ENCODE measurements around the gene SLC25A40.

The SLC25A40 gene

DNA sequence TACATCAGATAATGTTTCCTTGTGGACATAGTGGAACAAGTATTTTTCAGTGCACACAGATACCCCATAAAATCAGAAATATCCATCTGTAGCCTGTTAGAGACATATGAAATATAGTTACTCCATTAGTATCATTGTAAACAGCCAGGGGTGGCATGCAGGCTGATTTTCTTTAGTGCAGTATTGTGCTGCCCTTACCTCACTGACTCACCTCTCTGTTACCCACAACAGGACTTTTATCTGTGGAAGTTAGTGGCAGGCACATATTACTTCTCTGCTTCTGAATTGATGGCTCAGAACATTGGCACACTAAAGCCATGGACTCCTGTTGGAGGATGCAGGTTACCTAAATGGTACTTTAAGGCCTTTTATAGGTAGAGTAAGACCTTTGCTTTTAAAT lies 70.0 kb downstream of the SLC25A40 start:
- no peak overlapping the region for H3K4me3 ChIP-seq (ENCODE audit: low read length)
- H3K27me3 ChIP-seq (ENCODE audit: control insufficient read depth, insufficient read depth, low read length): no peaks in the 10 kb centered on the region
- no peak overlapping the region for H3K9ac ChIP-seq (ENCODE audit: low read length)
- no peaks in the 10 kb centered on the region for H3K36me3 ChIP-seq (ENCODE audit: control insufficient read depth, insufficient read depth, low read length)
- H3K27ac ChIP-seq (ENCODE audit: low read depth, low read length): no peak overlapping the region
- H3K4me1 ChIP-seq (ENCODE audit: control insufficient read depth, insufficient read depth, low read length): no peaks in the 10 kb centered on the region

DNA sequence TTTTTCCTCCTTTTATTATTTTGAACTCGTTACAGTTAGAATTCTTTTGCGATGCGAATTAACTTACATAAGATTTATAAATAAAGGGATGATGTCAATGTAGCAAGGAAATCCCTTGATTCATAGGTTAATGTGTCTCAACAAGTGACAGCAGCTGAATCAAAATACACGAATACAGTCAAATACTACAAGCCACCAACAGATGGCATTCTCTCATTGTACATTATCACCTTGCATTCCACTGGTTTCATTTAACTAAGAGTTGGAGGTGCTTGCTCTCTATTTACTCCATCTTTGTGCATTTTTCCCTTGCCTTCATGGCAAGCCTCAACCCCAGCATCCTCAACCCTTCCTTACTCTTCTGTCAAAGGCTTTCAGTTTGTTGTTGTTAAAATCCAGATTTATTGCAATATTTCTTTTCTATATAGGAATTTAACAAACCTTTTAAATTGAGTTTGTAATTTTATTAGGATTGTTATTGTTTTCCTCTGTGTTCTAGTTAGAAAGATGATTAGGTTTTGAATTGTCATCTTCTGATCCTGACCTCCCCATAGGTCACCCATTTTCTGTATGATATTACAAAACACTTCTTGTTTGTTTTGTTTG lies 78.3 kb downstream of the SLC25A40 start:
- no peak overlapping the region for H3K4me3 ChIP-seq (ENCODE audit: low read length)
- no peak overlapping the region for H3K27ac ChIP-seq (ENCODE audit: low read depth, low read length)
- no peak overlapping the region for H3K9ac ChIP-seq (ENCODE audit: low read length)
- H3K4me1 ChIP-seq (ENCODE audit: control insufficient read depth, insufficient read depth, low read length): no peaks in the 10 kb centered on the region
- H3K36me3 ChIP-seq (ENCODE audit: control insufficient read depth, insufficient read depth, low read length): no peaks in the 10 kb centered on the region
- no peaks in the 10 kb centered on the region for H3K27me3 ChIP-seq (ENCODE audit: control insufficient read depth, insufficient read depth, low read length)

- Histone ChIP-seq H3K27ac (ENCODE audit: low read depth, low read length) (no peak overlapping the region), H3K4me3 (ENCODE audit: low read length) (no peak overlapping the region), H3K9ac (ENCODE audit: low read length) (no peak overlapping the region), H3K36me3 (ENCODE audit: control insufficient read depth, insufficient read depth, low read length) (no peaks in the 10 kb centered on the region), H3K27me3 (ENCODE audit: control insufficient read depth, insufficient read depth, low read length) (no peaks in the 10 kb centered on the region), H3K4me1 (ENCODE audit: control insufficient read depth, insufficient read depth, low read length) (no peaks in the 10 kb centered on the region)
Observed at GRCh38 chr7:87797395-87797794, 78.8 kb downstream of the SLC25A40 start.

DNA sequence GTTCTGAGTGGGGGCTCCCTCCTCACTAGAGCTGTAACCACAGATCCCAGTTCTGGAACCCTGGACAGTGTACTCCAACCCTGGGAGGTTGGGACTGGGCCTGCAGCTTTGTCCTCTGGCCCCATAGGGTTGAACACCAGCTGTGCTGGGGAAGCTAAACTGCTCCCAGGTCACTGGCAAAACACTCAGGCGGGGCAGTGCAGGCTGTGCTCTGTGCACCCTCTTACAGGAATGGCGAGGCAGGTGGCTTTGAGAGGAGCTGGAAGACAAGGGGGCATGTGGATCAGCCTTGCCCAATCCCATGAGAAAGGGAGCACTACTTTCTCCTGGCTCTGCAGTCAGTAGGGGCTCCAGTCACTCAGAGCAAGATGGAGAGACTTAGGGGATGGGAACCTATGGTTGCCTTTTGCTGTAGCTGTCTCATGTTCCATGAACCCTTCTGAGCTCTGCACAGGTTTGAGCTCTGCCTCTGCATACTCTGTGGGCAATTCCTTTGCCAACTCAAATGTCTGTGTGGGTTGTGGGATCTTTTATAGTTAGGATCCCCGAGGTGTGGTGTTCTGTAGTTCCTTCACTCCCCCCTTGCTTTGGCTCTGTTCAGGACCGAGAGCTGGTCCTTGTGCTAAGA lies 90.7 kb downstream of the SLC25A40 start:
- Histone ChIP-seq H3K36me3 (ENCODE audit: control insufficient read depth, insufficient read depth, low read length) (no peaks in the 10 kb centered on the region), H3K4me3 (ENCODE audit: low read length) (no peak overlapping the region), H3K9ac (ENCODE audit: low read length) (no peak overlapping the region), H3K27ac (ENCODE audit: low read depth, low read length) (no peak overlapping the region), H3K27me3 (ENCODE audit: control insufficient read depth, insufficient read depth, low read length) (no peaks in the 10 kb centered on the region), H3K4me1 (ENCODE audit: control insufficient read depth, insufficient read depth, low read length) (no peaks in the 10 kb centered on the region)

GRCh38 chr7:87784424-87784823 lies 91.7 kb downstream of the SLC25A40 start:
- no peak overlapping the region for H3K27ac ChIP-seq (ENCODE audit: low read depth, low read length)
- no peaks in the 10 kb centered on the region for H3K4me1 ChIP-seq (ENCODE audit: control insufficient read depth, insufficient read depth, low read length)
- no peaks in the 10 kb centered on the region for H3K36me3 ChIP-seq (ENCODE audit: control insufficient read depth, insufficient read depth, low read length)
- no peak overlapping the region for H3K9ac ChIP-seq (ENCODE audit: low read length)
- no peaks in the 10 kb centered on the region for H3K27me3 ChIP-seq (ENCODE audit: control insufficient read depth, insufficient read depth, low read length)
- H3K4me3 ChIP-seq (ENCODE audit: low read length): no peak overlapping the region
